OCI-LY3 (cell line): ENCODE results near the gene IPO4.

Experiments used
- H2AFZ ChIP-seq: fragments of 200-600, 300-600 bp; shearing (Covaris generic); 2 replicates; pipeline ENCODE4 v1.6.0; 2014; ENCODE audit warnings: antibody characterized with exemption, low read depth, low read length
- H3K27ac ChIP-seq: fragments of 200-600, 300-600 bp; sonication (generic); 2 replicates; pipeline ENCODE4 v1.5.1; 2014; ENCODE audit warnings: mild to moderate bottlenecking, low read length, moderate library complexity, mixed read lengths
- H3K27me3 ChIP-seq: fragments of 200-600, 300-600 bp; sonication (generic); 2 replicates; pipeline ENCODE4 v1.6.1; 2014; ENCODE audit warnings: low read depth, low read length, mixed read lengths
- H3K36me3 ChIP-seq: fragments of 200-600, 300-600 bp; sonication (generic); replicated peaks from 2 replicates; pipeline ENCODE3; 2014; ENCODE audit warnings: low read depth, low read length, mixed read lengths
- H3K4me1 ChIP-seq: fragments of 300-600, 200-600 bp; sonication (generic); 2 replicates; pipeline ENCODE4 v1.6.1; 2014; ENCODE audit warnings: low read length, mixed read lengths
- H3K4me2 ChIP-seq: fragments of 200-600, 300-600 bp; sonication (generic); 2 replicates; pipeline ENCODE4 v1.6.1; 2014; ENCODE audit warnings: low read length, mixed read lengths
- H3K4me3 ChIP-seq: fragments of 300-600, 200-600 bp; sonication (generic); 2 replicates; pipeline ENCODE4 v1.5.1; 2014; ENCODE audit warnings: antibody characterized with exemption, mild to moderate bottlenecking, low read length, moderate library complexity
- H3K79me2 ChIP-seq: fragments of 300-600, 200-600 bp; shearing (Covaris generic); 2 replicates; pipeline ENCODE4 v1.6.1; 2014; ENCODE audit warnings: mild to moderate bottlenecking, low read length, mixed read lengths
- H3K9ac ChIP-seq: fragments of 300-600, 200-600 bp; shearing (Covaris generic); 2 replicates; pipeline ENCODE4 v1.6.0; 2014; ENCODE audit warnings: mild to moderate bottlenecking, low read length, moderate library complexity
- H3K9me3 ChIP-seq: fragments of 200-600, 300-600 bp; shearing (Covaris generic); 2 replicates; pipeline ENCODE4 v1.6.1; 2014; ENCODE audit warnings: low read length, mixed read lengths; ENCODE audit not compliant: insufficient read depth
- H4K20me1 ChIP-seq: fragments of 200-600, 300-600 bp; sonication (generic); 2 replicates; pipeline ENCODE4 v1.6.1; 2016; ENCODE audit warnings: low read length, mixed read lengths; ENCODE audit not compliant: insufficient read depth
- CTCF ChIP-seq: fragments of 200-600, 300-600 bp; sonication (generic); IDR thresholded peaks from 2 replicates; pipeline ENCODE4 v1.5.1; 2014; ENCODE audit warnings: antibody characterized with exemption, low read length, low read depth
- EZH2phosphoT487 ChIP-seq: fragments of 200-600 bp; shearing (Covaris generic); IDR thresholded peaks from 2 replicates; pipeline ENCODE4 v1.6.1; 2018; ENCODE audit warnings: antibody characterized with exemption, mixed run types, low read depth

The IPO4 gene

GRCh38 chr14:24160850-24161804 lies 27.5 kb downstream of the IPO4 start, which contains the start of gene IRF9:
Gene IRF9, plus strand, starts transcription at chr14:24161265. Its CDS starts 880 bp downstream, at chr14:24162145.
- Histone ChIP-seq H2AFZ (no peak within 1 kb of the TSS; the same call in 1 of the 2 replicates), H4K20me1 (no peaks in the 10 kb centered on the region), H3K27me3 (no peaks in the 10 kb centered on the region), H3K4me3 (peak within 1 kb of the TSS; percentile 80), H3K36me3 (peaks cover 54% of the 10 kb centered on the region), H3K4me1 (peaks cover 15% of the 10 kb centered on the region), H3K4me2 (peak within 1 kb of the TSS; percentile 85), H3K9me3 (no peaks in the 10 kb centered on the region), H3K79me2 (peaks cover 20% of the 10 kb centered on the region), H3K9ac (peak within 1 kb of the TSS; percentile 90), H3K27ac (peak within 1 kb of the TSS; percentile 83)
- TF ChIP-seq CTCF = peak; percentile 91
- no peak for TF ChIP-seq EZH2phosphoT487

DNA sequence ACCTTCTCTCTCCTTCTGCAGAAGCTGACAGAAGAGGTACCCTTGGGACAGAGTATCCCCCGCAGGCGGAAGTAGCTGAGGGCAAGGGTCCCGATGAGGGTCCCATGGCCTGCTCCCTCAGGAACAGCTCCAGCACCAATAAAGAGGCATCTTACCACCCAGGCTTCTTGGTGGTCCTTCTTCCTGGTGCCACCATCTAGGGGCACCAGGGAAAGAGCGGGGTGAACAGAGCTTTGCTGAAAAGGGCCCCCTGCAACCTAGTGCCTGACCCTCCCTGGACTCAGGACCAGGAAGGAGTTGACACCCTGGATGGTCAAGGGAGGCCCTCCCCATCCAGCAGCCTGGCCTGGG lies 28.1 kb downstream of the IPO4 start:
- H3K9ac ChIP-seq = peak overlapping the region; percentile 47; the same call in 1 of the 2 replicates
- TF ChIP-seq EZH2phosphoT487 (no peak), CTCF (no peak)
- no peaks in the 10 kb centered on the region for H3K9me3 ChIP-seq
- H3K4me3 ChIP-seq = no peak overlapping the region
- no peaks in the 10 kb centered on the region for H3K27me3 ChIP-seq
- no peaks in the 10 kb centered on the region for H4K20me1 ChIP-seq
- peak overlapping the region; percentile 42 for H3K4me2 ChIP-seq
- peaks cover 54% of the 10 kb centered on the region for H3K36me3 ChIP-seq
- peaks cover 15% of the 10 kb centered on the region for H3K4me1 ChIP-seq
- H2AFZ ChIP-seq = no peak overlapping the region
- peaks cover 20% of the 10 kb centered on the region for H3K79me2 ChIP-seq
- H3K27ac ChIP-seq = peak overlapping the region; percentile 72

DNA sequence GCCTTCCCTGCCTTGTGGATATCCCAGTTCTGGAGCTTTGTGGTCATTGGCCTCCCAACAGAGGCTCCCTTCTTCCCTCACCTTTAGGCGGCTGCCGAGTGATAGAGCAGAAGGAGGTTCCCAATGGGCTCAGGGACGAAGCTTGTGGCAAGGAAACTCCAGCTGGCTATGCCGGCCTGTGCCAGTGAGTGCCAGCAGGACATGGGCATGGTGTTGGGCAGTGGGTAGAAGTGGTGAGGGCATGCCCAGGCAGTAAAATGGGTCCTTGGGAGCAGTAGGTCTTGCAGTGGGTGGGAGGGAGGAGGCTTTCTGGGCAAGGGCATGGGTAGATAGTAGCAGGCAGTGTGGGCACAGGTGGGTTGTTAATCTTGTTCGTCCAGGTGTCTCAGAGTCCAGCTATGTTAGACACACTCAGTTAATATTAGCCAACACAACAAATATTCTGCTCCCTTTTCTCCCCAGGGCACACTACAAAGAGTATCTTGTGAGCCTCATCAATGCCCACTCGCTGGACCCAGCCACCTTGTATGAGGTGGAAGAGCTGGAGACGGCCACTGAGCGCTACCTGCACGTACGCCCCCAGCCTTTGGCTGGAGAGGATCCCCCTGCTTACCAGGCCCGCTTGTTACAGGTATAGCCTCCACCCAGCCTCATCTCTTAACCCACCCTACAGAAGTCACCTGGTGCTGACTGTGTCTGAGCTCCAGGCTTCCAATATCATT lies 28.7 kb downstream of the IPO4 start:
- Histone ChIP-seq H3K27ac (peak overlapping the region; percentile 72), H3K4me2 (no peak overlapping the region), H4K20me1 (no peaks in the 10 kb centered on the region), H3K36me3 (peaks cover 54% of the 10 kb centered on the region), H3K4me3 (no peak overlapping the region), H3K79me2 (peaks cover 20% of the 10 kb centered on the region), H3K4me1 (peaks cover 15% of the 10 kb centered on the region), H3K27me3 (no peaks in the 10 kb centered on the region), H2AFZ (no peak overlapping the region), H3K9ac (no peak overlapping the region), H3K9me3 (no peaks in the 10 kb centered on the region)
- no peak for TF ChIP-seq EZH2phosphoT487
- TF ChIP-seq CTCF = no peak

DNA sequence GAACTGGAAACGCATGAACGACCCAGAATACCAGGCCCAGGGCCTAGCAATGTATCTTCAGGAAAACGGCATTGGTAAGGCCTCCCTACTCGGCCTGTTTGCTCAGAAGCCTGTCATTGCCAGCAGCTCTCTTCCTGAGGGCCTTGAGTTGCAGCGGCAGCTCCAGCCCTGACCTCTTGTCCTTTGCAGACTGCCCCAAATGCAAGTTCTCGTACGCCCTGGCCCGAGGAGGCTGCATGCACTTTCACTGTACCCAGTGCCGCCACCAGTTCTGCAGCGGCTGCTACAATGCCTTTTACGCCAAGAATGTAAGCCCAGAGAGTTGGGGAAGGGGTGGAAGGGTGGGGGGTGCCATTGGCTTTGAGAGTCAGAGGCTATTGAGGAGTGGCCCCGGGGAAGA lies 31.3 kb downstream of the IPO4 start:
- peaks cover 15% of the 10 kb centered on the region for H3K4me1 ChIP-seq
- H3K9me3 ChIP-seq = no peaks in the 10 kb centered on the region
- no peaks in the 10 kb centered on the region for H4K20me1 ChIP-seq
- H3K27me3 ChIP-seq = no peaks in the 10 kb centered on the region
- no peak overlapping the region for H3K9ac ChIP-seq
- no peak overlapping the region for H2AFZ ChIP-seq
- no peak overlapping the region for H3K4me3 ChIP-seq
- H3K79me2 ChIP-seq = peaks cover 12% of the 10 kb centered on the region
- H3K27ac ChIP-seq = no peak overlapping the region
- TF ChIP-seq CTCF (no peak), EZH2phosphoT487 (no peak)
- peaks cover 39% of the 10 kb centered on the region for H3K36me3 ChIP-seq
- H3K4me2 ChIP-seq = no peak overlapping the region
